Erythroblast (primary cell): ENCODE measurements around the gene ZNF586.

Experiments
- GATA1 ChIP-seq: IDR thresholded peaks from 2 replicates; pipeline ENCODE4 v1.6.1; 2011; ENCODE audit warnings: low read depth, mild to moderate bottlenecking, control low read depth, low read length, moderate library complexity
- POLR2A ChIP-seq: IDR thresholded peaks from 2 replicates; pipeline ENCODE4 v1.6.1; 2011; ENCODE audit warnings: mild to moderate bottlenecking, low read length

GRCh38 chr19:57800696-57801095 lies 31.2 kb downstream of the ZNF586 start:
- TF ChIP-seq POLR2A (no peak), GATA1 (no peak)
